HG03039 (cell line): ENCODE measurements around the gene CUL1.

ENCODE experiments used
- ATAC-seq: cut with Tn5 transposase; IDR thresholded peaks from one replicate; pipeline ENCODE4 v1.9.1; 2021; ENCODE audit warnings: mild to moderate bottlenecking, moderate library complexity; ENCODE audit not compliant: unreplicated experiment

CUL1 gene

DNA sequence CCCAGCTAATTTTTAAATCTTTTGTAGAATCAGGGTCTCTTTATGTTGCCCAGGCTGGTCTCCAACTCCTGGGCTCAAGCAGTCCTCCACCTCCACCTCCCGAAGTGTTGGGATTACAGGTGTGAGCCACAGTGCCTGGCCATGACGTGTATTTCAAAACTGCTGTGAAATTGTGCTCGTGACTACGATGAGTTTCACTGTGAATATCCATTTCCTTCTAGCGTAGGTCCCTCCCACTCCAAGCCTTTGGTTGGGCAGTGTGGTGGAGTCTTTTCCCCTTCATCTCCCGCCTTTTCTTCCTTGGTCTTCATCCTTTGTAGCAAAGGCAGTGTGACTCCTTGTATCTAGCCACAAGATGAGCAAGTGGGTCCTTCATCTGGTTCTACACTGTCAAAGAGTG lies 56.2 kb downstream of the CUL1 start:
- no peak for ATAC-seq

DNA sequence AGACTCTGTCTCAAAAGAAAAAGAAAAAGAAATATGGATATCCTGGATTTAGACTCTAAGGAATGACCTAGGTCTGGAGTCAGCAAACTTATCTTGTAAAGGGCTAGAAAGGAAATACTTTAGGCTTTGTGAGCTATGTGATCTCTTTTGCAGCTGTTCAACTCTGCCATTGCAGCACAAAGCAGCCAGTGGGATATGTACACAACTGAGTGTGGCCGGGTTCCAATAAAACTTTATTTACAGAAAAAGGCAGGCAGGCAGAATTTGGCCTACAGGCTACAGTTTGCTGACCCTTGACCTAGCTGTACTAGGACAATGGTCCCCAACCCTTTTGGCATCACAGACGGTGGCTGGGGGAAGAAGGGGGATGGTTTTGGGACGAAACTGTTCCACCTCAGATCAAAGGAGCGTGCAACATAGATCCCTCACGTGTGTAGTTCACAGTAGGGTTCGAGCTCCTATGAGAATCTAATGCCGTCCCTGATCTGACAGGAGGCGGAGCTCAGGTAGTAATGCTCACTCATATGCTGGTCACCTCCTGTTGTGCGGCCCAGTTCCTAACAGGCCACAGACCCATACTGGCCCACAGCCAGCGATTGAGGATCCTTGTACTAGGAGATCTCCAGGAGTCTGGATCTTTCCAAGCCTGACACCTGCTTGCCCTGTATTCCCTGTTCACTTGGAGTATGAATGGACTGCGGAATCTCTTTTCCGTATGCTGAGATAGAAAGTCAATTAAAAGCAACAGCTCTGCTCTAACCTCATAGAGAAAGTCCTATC lies 63.0 kb downstream of the CUL1 start:
- no peak for ATAC-seq

DNA sequence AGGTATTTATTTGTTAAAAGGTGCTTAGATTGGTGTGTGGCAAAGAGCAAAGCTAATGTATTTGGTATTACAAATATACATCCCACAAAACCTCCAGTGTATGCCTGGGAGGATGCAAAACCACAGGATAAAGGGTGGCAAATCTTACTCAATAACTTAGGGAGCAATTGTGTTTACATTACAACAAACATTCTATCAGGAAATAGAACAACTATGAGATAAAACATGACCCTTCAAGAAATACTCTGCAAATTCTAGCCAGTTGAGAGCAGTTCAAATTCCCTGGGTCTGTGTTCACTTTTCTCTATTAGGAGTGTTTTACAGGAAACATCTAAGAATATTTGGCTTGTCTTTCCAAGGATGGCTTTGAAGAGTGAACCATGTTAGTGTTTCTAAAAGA lies 64.9 kb downstream of the CUL1 start:
- ATAC-seq, result no peak

DNA sequence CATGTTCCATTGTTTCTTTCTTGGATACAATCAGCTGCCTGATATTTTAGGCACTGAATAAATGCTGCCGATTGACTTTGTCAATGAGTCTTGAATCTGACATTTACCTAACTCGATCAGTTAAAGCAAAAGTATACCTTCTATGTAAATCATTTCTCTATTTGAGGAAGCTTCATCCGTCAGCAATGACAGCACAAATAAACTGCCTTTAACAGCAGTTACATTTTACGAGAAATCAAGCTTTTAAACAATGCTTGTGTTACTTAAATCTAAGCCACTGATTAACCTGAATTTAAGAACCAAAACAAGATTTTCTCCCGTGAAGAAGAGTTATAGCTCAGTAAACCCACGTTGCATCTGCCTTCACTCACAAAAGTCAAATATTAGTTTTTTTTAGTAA lies 71.3 kb downstream of the CUL1 start:
- ATAC-seq, result no peak

DNA sequence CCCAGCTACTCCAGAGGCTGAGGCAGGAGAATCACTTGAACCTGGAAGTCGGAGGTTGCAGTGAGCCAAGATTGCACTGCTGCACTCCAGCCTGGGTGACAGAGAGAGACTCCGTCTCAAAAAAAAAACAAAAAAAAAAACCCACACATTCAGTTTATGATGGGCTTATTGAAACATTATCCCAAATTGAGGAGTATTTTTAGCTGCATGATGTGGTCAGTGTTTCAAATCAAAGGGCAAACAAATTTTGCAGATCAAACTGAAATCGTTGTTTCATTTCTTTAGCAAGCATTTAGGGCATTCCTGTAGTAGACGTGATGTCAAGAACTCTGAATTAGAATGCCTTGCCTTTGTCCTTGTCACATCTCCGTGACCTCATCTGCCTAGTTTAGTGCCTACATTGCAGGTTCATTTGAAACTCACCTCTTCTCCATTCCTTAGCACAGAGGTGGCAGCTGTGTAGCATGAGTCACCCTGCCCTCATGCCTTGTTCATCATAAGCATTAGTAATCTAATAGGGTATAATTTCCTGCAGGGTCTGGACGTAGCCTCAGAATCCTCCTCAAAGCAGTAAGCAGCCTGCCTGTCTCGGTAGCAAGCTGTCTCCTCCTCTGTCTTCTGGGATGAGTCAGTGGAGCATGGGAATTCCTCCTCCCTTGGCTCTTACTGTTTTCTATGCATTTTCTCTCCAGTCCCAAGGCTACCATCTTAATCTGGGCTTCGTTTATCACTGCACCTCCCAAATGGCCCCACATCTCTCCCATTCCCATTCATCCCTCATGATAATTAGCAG lies 73.8 kb downstream of the CUL1 start:
- no peak for ATAC-seq

DNA sequence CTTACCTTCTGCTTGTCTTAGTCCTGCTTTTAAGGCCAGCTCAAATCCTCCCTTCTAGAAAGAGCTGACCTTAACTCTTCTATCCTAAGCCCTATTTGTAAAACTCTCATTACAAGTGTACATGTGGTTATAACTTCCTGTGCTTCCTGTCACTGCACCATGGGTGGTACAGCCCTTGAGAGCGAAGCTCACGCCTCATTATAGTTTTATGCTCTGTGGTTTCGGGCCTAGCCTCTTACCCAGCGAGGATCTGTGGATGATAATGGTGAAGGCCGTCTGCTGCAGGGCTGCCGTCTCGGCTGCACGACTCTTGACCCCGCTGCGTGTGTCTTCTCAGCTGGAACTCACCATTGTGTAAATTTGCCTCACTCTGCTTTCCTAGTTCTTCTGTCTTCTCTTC lies 74.6 kb downstream of the CUL1 start:
- ATAC-seq, result peak; percentile 71

DNA sequence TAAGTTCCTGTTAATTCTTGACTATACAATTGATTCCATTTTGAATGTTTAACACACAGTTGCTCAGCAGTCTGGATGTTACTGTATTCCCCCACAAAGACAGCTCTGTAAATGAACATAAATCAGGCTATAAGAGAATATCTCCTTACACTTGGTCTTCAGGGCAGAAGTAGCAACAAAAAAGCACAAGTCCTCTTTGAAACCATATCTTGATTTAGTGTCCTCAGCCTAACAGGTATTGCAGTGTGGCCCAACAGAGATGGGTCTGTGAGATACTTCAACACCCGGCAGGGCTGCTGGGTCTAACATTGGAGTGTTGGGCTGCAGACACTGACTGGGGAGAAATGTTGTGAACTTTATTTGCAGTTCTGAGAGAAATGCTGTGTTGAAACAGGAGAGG lies 75.8 kb downstream of the CUL1 start:
- no peak for ATAC-seq

DNA sequence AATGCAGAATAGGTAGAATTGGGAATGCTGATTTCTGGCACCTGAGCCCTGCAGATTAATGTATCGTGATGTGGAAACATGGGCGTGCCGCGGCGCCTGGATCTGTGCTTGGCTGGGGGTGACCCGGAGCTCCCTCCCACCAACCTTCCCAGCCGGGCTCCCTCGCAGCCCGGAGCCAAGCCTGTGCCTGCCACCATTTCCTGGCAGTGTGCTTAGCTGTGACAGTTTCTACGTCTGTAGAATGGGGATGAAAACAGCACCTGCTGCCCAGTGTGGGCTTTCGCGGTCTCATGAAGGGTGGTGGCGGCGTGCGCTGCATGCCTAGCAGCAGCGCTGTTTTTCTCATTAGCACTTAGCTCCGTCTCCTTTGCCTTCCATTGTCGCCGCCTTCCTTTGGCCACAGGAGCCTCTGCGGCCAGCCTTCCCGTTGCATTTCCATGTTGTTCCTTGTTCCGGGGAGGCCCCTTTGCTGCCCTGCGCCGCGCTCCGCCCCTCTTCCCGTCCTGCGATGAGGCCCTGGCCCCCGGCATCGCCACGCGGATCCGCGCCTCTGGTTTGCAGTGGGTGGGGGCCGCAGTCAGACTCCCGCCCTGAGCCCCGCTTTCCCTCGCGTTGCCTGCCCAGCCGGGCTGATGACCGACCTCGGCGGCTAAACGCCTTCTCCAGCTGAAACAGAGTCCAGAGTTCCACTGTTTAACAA lies 84.2 kb downstream of the CUL1 start:
- no peak for ATAC-seq

DNA sequence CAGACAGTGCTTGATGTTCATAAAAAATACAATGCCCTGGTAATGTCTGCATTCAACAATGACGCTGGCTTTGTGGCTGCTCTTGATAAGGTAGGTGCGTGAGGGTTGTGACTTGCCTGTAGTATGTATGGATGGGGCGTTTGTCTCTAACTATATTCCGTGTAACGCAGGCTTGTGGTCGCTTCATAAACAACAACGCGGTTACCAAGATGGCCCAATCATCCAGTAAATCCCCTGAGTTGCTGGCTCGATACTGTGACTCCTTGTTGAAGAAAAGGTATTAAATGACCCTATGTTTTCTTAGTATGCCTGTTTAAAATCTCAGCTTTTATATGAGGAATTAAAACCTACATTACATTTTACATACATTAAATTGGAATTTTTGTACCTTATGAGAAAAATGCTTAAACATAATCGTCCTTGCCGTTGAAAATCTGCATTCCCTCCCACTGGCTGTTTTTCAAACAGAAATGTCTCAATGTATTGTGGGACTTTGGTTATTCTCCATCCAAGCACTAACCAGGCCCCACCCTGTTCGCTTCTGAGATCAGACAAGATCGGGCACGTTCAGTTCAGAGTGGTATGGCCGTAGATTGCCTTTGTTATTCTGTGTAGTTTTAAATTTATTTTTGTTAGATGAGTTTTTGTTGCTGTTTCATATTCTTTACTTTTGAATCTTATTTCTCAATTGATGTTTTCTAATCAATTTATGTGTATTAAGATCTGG lies 85.3 kb downstream of the CUL1 start:
- no peak for ATAC-seq

DNA sequence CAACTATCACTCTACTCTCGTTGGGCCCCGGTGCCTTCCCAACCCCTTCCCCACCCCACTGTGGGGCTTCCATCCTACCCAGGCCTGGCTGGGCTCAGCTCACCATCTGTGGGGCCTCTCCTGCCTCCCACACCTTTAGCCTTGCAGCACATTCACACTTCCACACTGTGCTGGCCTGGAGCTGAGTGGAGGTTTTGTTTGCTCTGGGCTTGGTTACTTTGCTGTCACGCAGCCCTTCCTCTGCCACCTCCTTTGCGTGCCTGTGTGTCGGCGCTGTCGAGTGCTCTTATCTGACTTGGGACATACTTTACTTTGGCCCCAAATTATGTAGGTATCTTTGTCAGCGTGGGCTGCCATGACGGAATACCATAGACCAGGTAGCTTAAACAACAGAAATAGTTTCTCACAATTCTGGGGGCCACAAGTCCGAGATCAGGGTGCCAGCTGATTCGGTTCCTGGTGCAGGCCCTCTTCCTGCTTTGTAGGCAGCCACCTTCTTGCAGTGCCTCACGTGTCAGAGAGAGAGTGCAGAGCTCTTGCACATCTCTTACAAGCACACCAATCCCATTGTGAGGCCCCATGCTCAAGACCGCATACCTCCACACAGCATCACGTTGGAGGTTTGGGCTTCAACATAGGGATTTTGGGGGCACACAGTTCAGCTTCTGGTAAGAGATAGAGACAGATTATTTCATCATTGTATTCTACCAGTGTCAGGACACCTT lies 89.0 kb downstream of the CUL1 start:
- no peak for ATAC-seq

DNA sequence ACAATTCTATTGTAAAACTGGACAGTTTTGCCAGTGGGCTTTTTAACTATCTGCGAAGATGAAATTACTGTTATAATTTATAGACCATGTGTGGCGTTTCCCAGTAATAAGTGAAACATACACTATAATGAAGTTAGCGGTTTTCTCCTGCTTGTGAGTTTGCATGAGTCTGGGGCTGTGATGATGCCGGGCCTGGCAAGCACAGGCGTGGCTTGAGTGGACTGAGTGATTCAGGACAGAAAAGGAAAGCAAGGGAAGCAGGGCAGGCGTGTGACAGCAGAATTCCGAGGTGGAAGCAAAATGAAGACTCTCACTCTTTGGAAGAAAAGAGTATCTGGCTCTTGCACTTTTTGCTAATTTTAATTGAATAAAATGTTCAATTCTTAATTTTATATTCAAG lies 90.5 kb downstream of the CUL1 start:
- no peak for ATAC-seq

DNA sequence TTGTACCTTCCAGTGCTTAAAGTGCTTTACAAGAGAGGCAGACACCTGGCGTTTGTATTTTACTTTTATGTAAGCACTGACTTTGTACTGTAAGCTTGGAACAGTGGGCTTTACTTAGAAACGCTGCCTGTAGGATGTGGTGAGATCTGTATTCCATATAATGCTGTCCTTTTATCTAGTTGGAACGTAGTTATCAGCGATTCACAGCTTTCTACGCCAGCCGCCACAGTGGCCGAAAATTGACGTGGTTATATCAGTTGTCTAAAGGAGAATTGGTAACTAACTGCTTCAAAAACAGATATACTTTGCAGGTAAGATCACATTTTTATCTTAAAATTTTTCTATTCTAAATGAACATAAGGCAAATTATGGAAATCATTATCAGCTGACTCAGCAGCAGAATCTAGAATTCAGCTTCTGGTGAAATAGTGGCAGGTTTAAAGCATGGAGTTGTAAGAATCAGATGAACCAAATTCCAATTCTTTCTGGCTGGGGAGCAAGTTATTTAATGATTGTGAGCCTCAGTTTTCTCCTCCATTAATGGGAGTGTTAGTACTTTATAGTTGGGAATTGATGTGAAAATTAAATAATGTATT lies 91.5 kb downstream of the CUL1 start:
- ATAC-seq, result no peak

DNA sequence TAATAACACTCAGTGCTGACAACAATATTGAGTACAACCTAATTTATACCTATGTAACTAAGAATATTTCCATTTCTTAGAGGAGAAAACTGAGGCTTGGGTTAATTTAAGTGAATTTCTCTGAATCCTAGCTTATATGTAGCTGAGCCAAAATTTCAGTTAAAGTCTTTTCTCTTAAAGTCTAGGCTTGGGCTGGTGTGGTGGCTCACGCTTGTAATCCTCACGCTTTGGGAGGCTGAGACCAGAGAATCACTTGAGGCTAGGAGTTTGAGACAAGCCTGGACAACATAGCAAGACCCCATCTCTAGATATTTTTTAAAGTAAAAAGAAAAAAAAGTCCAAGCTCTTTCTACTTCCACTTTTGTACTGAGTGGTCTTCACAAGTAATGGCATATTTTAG lies 92.1 kb downstream of the CUL1 start:
- no peak for ATAC-seq

DNA sequence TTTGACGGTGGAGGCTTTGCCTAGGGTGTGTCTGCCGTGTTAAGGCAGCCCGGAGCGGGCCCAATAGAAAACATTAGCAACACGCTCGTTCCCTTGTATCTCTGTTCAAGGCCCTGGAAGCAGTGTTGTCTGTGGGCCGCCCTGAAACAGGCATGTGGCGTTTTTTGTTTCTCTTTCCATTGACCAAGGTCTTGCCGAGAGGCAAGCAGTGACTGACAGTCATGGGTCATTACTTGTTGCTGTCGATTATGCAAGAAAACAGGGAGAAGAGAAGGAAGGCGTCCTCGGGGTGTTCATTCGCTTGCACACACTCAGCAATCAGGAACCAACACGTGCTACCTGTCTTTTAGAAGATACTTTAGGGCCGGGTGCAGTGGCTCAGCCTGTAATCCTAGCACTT lies 92.8 kb downstream of the CUL1 start:
- ATAC-seq, result no peak

DNA sequence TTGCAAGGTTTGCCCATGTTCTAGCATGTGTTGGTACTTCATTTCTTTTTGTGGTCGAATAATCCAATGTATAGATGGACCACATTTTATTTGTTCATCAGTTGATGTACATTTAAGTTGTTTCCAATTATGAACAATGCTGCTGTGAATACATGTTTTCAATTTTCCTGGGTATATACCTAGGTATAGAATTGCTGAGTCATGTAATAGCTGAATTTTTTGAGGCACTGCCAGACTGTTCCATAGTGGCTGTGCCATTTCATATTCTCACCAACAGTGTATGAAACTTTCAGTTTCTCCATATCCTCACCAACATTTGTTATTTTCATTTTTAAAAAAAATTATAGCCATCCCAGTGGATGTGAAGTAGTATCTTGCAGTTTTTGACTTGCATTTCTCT lies 94.9 kb downstream of the CUL1 start:
- no peak for ATAC-seq

DNA sequence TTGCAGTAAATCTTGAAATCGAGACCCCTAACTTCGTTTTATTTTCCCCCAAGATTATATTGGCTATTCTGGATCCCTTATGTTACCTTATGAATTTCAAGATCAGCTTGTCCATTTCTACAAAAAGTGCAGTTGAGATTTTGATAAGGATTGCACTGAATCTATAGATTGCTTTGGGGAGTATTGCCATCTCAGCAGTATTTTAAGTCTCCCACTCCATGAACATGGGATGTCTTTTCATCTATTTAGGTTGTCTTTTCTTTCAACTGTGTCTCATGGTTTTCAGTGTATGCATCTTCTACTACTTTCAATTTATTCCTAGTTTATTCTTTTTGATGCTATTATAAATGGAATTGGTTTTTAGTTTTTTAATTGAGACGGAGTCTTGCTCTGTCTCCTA lies 95.8 kb downstream of the CUL1 start:
- ATAC-seq, result no peak

DNA sequence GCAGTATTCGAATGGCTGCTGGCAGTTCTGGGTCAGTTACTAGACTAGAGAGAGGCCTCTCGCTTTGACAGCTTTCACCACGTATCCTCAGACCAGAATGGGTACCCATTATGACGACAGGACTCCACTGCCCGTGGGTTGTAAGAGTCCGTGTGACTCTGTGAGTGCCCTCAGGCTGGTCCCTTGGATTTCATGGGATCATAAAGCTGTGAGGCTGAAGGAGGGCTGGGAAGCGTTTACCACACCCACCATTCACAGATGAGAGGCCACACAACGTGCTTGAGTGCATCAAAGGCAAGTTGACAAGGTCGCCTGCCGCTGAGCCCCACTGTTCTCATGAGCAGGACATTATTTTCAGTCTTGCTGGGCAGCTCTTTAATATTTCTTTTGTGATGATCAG lies 98.1 kb downstream of the CUL1 start:
- no peak for ATAC-seq

DNA sequence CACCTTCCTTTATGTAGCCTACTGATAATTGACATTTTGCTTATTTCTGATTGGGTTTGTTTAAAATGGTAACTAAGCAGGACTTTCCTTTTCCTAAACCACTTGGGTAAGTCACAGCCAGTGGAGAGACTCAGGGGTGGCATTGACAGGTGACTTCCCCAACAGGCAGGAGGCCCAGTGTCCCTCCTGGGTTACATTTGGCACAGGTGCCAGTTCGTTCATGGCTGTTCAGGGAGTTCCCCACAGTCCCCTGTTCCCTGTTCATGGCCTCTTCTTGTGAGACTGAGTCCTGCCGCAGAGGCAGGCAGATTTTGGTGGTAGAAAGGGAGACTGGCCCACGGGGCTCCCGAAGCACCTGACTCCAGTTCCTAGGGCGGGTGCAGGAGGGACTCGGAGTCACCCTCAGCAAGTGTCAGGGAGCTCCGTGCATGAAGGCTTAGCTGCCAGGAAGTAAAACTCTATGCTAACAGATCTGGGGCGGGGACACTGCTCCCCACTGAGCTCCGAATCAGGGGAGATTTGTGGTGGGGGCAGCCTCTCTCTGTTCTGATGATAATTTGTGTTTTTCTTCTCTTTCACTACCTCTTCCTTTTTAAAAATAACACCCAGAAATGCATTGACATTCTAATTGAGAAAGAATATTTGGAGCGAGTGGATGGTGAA lies 101.3 kb downstream of the CUL1 start:
- no peak for ATAC-seq

DNA sequence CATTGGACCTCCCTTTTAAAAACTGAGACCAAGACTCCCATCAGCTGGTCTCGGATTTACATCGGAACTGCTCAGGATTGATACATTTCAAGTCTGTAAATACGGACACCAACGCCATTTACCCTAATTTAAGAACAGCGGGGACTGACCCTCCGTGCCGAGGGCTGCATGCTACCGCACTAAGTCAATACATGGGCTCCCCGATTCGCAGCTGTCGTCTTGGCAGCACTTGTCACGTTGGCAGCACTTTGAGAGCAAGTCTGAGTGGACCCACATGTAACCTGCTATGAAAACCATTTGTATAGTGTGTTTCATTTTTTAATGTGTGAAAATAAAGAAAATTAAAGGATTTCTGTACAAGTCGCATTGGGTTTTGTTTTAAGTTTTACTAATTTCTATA lies 102.0 kb downstream of the CUL1 start:
- ATAC-seq, result no peak

DNA sequence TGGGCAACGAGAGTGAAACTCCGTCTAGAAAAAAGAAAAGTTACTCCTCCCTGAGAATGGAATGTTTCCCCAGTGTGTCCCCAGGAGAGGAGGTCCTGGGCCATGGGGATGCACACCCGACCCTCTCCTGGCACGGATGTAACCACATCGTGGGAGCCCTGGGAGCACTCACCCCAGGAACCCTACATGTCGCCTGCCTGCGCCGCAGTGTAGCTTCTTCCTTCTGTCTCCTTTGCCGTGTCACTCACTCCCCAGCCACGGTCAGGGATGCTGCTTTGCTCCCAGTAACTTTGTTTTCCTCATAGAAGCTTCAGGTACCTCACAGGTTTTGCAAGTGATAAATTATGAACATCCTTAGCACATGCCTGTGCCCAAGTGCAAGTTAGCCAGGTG lies 103.4 kb downstream of the CUL1 start:
- ATAC-seq, result no peak
